HUES48 (cell line): ENCODE results near the gene ZNF664.

Source experiments
- H3K27ac ChIP-seq: one replicate; pipeline ENCODE4 v1.7.0; 2013; ENCODE audit warnings: low read depth, low read length, inconsistent platforms
- H3K27me3 ChIP-seq: 2 replicates; pipeline ENCODE4 v1.6.1; 2013; ENCODE audit warnings: mild to moderate bottlenecking, low read length; ENCODE audit not compliant: control insufficient read depth, insufficient read depth
- H3K36me3 ChIP-seq: 2 replicates; pipeline ENCODE4 v1.6.1; 2013; ENCODE audit warnings: low read length; ENCODE audit not compliant: control insufficient read depth, insufficient read depth
- H3K4me1 ChIP-seq: 2 replicates; pipeline ENCODE4 v1.6.1; 2013; ENCODE audit warnings: mild to moderate bottlenecking, low read length; ENCODE audit not compliant: control insufficient read depth, insufficient read depth
- H3K4me3 ChIP-seq: 2 replicates; pipeline ENCODE4 v1.5.1; 2013; ENCODE audit warnings: mild to moderate bottlenecking, low read depth, low read length
- H3K9ac ChIP-seq: 2 replicates; pipeline ENCODE4 v1.6.1; 2013; ENCODE audit warnings: mild to moderate bottlenecking, low read depth, low read length, moderate library complexity
- H3K9me3 ChIP-seq: 2 replicates; pipeline ENCODE4 v1.6.1; 2013; ENCODE audit warnings: low read length; ENCODE audit not compliant: control insufficient read depth, insufficient read depth

The ZNF664 gene

DNA sequence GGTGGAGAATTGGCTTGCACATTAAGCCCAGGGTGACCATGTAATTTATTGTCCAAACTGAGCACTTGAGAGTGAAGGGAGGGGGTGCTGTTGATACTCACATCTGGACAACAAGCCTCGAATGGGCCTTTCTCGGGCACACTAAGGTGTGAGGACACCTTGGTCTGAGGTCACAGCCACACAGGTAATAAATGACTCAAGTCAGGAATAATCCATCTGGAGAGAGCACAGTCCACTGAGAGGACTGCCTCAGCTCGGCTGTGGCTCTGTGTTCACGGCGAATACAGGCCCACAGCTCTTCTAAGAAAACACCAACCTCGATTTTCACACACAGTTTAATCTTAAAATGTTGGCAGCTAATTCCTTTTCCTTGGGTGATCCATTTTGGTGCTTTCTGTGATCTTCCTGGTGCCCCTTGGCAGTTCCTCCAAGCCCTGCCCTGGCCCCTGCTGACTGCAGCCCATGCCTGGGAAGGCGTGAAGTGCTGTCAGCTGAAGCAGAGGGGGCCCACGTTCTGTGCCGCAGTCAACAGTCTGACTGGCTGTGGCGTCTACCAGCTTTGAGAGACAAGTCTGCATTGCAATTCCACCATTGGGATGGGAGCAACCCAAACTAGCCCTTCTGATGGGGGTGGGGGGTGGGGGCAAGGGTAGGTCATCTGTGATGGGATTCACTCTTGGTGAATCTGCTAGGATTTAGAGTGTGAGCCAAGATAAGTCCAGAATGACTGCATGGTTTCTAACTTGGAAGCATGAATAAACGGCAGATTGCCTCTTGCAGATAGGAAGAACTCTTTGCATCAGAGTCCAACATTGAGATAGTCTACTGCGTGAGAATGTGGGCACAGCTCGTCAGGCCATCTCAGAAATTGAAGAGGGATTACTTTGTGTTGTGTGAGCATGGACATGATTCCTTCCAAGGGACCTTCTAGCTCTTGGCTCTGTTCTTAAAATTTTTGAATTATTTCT is 42.8 kb downstream of the ZNF664 start:
- H3K36me3 ChIP-seq: peaks cover 20% of the 10 kb centered on the region
- no peak overlapping the region for H3K9ac ChIP-seq
- no peak overlapping the region for H3K4me3 ChIP-seq
- no peaks in the 10 kb centered on the region for H3K9me3 ChIP-seq
- no peaks in the 10 kb centered on the region for H3K27me3 ChIP-seq
- no peaks in the 10 kb centered on the region for H3K4me1 ChIP-seq
- no peak overlapping the region for H3K27ac ChIP-seq

DNA sequence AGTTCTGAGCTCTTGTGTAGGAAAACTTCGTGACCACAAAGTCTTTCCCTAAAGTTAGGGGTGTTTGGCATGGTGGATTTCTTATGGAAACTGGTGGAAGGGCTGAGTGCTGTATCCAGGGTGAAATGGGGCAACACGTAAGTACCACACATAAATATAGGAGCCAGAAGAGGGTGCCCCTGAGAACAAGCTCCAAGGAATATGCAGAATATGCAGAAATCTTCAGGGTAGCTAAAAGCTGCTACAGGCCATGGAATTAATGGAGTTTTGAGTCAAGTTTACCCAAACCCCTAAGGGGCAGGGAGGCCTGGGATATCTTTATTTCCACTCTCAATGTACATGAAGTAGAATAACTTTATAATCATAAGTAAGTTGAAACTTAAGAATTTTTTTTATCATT is 44.0 kb downstream of the ZNF664 start:
- H3K36me3 ChIP-seq: peaks cover 10% of the 10 kb centered on the region
- H3K4me1 ChIP-seq: no peaks in the 10 kb centered on the region
- no peaks in the 10 kb centered on the region for H3K9me3 ChIP-seq
- H3K27me3 ChIP-seq: no peaks in the 10 kb centered on the region
- H3K9ac ChIP-seq: no peak overlapping the region
- H3K4me3 ChIP-seq: no peak overlapping the region
- H3K27ac ChIP-seq: no peak overlapping the region

GRCh38 chr12:124018539-124018938 is 45.5 kb downstream of the ZNF664 start:
- Histone ChIP-seq H3K4me1 (no peaks in the 10 kb centered on the region), H3K4me3 (no peak overlapping the region), H3K27ac (no peak overlapping the region), H3K9ac (no peak overlapping the region), H3K36me3 (no peaks in the 10 kb centered on the region), H3K27me3 (no peaks in the 10 kb centered on the region), H3K9me3 (no peaks in the 10 kb centered on the region)

DNA sequence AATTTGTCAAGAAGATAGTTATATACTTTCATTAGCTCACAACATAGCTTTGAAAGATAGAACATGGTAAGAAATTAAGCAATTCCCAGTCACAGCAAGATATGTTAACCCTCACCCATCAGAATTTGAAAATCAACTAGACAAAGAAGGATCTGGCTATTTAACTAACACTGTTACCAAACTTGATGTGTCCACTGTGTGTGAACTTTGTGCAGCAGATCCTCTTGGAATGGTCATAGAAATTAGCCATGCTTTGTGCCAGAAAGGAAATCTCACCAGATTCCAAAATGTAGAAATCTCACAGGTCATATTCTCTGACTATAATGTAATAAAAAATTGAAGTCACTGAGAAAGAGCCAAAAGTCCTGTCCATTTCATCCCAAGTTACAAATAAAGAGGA is 46.1 kb downstream of the ZNF664 start:
- Histone ChIP-seq H3K9ac (no peak overlapping the region), H3K27me3 (no peaks in the 10 kb centered on the region), H3K36me3 (no peaks in the 10 kb centered on the region), H3K4me3 (no peak overlapping the region), H3K4me1 (no peaks in the 10 kb centered on the region), H3K27ac (no peak overlapping the region), H3K9me3 (no peaks in the 10 kb centered on the region)

- H3K9me3 ChIP-seq: no peaks in the 10 kb centered on the region
- H3K27ac ChIP-seq: no peak overlapping the region
- no peaks in the 10 kb centered on the region for H3K36me3 ChIP-seq
- H3K4me3 ChIP-seq: no peak overlapping the region
- H3K4me1 ChIP-seq: no peaks in the 10 kb centered on the region
- no peak overlapping the region for H3K9ac ChIP-seq
- no peaks in the 10 kb centered on the region for H3K27me3 ChIP-seq
These were observed 47.5 kb downstream of the ZNF664 start for GRCh38 chr12:124020514-124020949.

DNA sequence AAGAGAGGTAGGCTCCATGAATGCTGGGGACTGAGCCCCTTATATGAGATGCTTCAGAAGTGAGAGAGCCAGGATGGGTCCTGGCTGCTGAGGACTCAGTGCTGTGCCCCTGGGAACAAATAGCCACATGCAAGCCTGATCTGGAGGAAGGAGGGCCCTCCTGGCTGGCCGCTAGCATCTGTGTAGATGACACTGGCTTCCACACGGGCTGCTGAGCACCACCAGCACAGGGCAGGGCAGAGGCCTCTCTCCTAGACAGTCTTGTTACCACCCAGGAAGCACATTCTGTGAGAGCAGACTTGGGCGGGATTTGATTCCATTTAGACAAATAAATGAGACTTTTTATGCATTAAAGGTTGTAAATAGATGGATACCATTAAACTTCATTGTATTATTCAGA is 48.0 kb downstream of the ZNF664 start:
- Histone ChIP-seq H3K4me3 (no peak overlapping the region), H3K36me3 (no peaks in the 10 kb centered on the region), H3K27me3 (no peaks in the 10 kb centered on the region), H3K9ac (no peak overlapping the region), H3K4me1 (no peaks in the 10 kb centered on the region), H3K27ac (no peak overlapping the region), H3K9me3 (no peaks in the 10 kb centered on the region)

GRCh38 chr12:124022161-124022560 is 49.1 kb downstream of the ZNF664 start:
- no peak overlapping the region for H3K27ac ChIP-seq
- H3K36me3 ChIP-seq: no peaks in the 10 kb centered on the region

GRCh38 chr12:124024263-124024678 is 51.3 kb downstream of the ZNF664 start:
- no peaks in the 10 kb centered on the region for H3K36me3 ChIP-seq
- no peaks in the 10 kb centered on the region for H3K4me1 ChIP-seq
- H3K9me3 ChIP-seq: no peaks in the 10 kb centered on the region
- H3K27ac ChIP-seq: no peak overlapping the region
- H3K4me3 ChIP-seq: no peak overlapping the region
- no peaks in the 10 kb centered on the region for H3K27me3 ChIP-seq
- H3K9ac ChIP-seq: no peak overlapping the region

More at GRCh38 chr12:124022161-124022560, 49.1 kb downstream of the ZNF664 start:
- H3K4me3 ChIP-seq: no peak overlapping the region
- no peak overlapping the region for H3K9ac ChIP-seq
- H3K9me3 ChIP-seq: no peaks in the 10 kb centered on the region
- H3K4me1 ChIP-seq: no peaks in the 10 kb centered on the region
- no peaks in the 10 kb centered on the region for H3K27me3 ChIP-seq

DNA sequence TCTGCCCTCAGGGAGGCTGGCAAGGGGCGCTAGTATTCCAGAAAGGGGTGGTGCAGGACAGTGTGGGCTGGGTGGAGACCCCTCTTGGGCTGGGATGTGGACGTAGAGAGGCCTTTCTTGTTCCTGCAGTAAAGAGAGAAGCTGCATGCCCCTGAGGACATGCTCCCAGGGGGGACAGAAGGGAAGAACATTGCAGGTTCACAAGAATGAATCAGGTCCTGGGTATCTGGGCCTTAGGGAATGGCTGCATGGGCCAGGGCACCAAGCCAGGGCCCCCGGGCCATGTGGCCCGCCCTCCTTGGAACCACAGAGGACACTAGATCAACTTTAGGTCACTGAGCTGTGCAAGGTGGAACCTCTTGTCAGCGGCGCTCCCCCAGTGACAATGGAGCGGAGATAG is 51.8 kb downstream of the ZNF664 start:
- Histone ChIP-seq H3K4me1 (no peaks in the 10 kb centered on the region), H3K4me3 (no peak overlapping the region), H3K27ac (no peak overlapping the region), H3K36me3 (no peaks in the 10 kb centered on the region), H3K27me3 (no peaks in the 10 kb centered on the region), H3K9me3 (no peaks in the 10 kb centered on the region), H3K9ac (no peak overlapping the region)

DNA sequence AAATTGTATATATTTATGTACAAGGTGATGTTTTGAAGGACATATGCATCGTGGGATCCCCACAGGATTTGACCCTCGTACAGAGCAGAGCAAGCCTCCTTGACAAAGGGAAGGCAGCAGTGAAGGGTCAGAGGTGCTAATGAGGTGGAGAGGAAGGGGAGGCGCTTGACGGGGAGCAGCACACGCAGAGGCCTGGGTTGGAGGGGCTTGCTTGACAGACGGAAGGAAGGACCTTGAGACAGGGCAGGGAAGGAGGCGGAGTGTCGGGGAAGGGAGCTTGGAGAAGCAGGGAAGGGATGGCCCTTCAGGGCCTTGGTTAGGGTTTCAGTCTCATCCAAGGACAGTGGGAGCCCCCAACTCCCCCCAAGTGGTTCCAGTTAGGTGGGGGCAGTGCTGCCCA is 52.6 kb downstream of the ZNF664 start:
- Histone ChIP-seq H3K4me1 (no peaks in the 10 kb centered on the region), H3K27ac (no peak overlapping the region), H3K27me3 (no peaks in the 10 kb centered on the region)

More for the DNA sequence above, 52.6 kb downstream of the ZNF664 start:
- H3K4me3 ChIP-seq: no peak overlapping the region
- H3K36me3 ChIP-seq: no peaks in the 10 kb centered on the region
- no peak overlapping the region for H3K9ac ChIP-seq
- H3K9me3 ChIP-seq: no peaks in the 10 kb centered on the region
